ENCODE results near the gene GAS2L1. TPM values are rescaled to one million over a fixed set of nuclear protein-coding genes. Genes with fewer than 3 reads are reported as not detected.

The GAS2L1 gene
- polyA plus RNA-seq, 1 donor (not counting 4 experiments of a cell fraction or from before 2014, with no cell fraction given): 11.3 TPM

DNA sequence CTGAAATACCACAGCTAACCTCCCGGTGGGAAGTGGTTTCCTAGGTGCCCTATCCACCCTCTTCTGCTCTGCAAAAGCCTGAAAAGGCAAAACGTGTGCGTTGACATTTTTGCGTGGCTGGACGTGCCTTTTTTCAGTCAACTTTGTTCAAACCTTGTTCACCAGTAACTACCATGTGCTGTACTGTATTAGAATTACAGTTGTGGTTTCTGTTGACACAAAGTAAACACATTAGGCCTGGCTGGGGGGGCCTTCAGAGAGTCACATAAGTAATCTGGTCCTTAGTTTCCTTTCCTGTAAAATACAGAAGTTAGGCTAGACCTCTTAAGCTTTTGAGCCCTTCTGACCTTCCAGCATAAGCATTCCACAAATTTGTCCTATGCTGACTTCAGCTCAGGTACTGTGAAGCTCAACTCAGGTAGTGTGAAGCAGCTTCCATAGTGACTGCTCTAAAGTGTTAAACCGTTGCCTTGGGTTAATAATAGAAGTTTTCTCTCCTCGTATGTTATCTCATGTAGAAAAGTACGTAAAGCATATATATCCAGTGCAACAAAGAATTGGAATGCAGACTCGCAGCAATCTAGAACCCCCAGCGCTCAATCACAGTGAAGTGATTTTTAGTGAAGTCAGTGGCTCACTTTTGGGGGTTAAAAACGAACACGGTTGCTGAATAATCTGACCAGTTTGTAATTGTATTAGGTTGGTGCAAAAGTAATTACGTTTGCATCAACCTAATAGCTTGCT is 36.5 kb upstream of the GAS2L1 start:
- Histone ChIP-seq H3K9me3 (ENCODE audit: control insufficient read depth, low read depth, low read length) (no peaks in the 10 kb centered on the region), H3K4me3 (ENCODE audit: control insufficient read depth in 2 of 3, extremely low read depth in 1 of 3, insufficient read depth in 2 of 3, low read depth in 1 of 3, low read length in 3 of 3) (peak overlapping the region; percentile 82 to 92 (median 89)), H3K9ac (ENCODE audit: control insufficient read depth, extremely low read depth, insufficient read depth, low read length) (peak overlapping the region; percentile 100), H3K79me2 (ENCODE audit: control insufficient read depth, insufficient read depth, low read length) (peaks cover 85% of the 10 kb centered on the region), H4K20me1 (ENCODE audit: control insufficient read depth, extremely low read depth, insufficient read depth, low read length) (peaks cover 43% of the 10 kb centered on the region), H3K27me3 (ENCODE audit: control insufficient read depth, extremely low read depth, insufficient read depth, low read length) (no peaks in the 10 kb centered on the region), H3K9me1 (ENCODE audit: control insufficient read depth, extremely low read depth, insufficient read depth, low read length) (no peaks in the 10 kb centered on the region), H3K27ac (ENCODE audit: control insufficient read depth, insufficient read depth, low read length) (peak overlapping the region; percentile 100), H2AFZ (ENCODE audit: control insufficient read depth, low read length) (no peak overlapping the region), H3K4me1 (ENCODE audit: control insufficient read depth, extremely low read depth, insufficient read depth, low read length) (peaks cover 23% of the 10 kb centered on the region), H3K4me2 (ENCODE audit: control insufficient read depth, extremely low read depth, insufficient read depth, low read depth, low read length) (peak overlapping the region; percentile 83), H3K36me3 (ENCODE audit: control insufficient read depth in 2 of 2, extremely low read depth in 1 of 2, insufficient read depth in 2 of 2, low read length in 2 of 2) (peaks cover 16 to 35% of the 10 kb centered on the region in 2 experiments)
- no peak for DNase-seq (ENCODE audit: low read depth, low spot score)
- peak; percentile 39 for FAIRE-seq
- dilution Hi-C loops (cut with MboI; ENCODE audit: extremely low pct_ligation_motif_present, low sequenced_read_pairs): no loop called here
- TF ChIP-seq, protein P1, sequence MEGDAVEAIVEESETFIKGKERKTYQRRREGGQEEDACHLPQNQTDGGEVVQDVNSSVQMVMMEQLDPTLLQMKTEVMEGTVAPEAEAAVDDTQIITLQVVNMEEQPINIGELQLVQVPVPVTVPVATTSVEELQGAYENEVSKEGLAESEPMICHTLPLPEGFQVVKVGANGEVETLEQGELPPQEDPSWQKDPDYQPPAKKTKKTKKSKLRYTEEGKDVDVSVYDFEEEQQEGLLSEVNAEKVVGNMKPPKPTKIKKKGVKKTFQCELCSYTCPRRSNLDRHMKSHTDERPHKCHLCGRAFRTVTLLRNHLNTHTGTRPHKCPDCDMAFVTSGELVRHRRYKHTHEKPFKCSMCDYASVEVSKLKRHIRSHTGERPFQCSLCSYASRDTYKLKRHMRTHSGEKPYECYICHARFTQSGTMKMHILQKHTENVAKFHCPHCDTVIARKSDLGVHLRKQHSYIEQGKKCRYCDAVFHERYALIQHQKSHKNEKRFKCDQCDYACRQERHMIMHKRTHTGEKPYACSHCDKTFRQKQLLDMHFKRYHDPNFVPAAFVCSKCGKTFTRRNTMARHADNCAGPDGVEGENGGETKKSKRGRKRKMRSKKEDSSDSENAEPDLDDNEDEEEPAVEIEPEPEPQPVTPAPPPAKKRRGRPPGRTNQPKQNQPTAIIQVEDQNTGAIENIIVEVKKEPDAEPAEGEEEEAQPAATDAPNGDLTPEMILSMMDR (optimal IDR thresholded peaks at IDR 0.05 in 1 of 3, IDR thresholded peaks at IDR 0.05 in 1 of 3, conservative IDR thresholded peaks at IDR 0.05 in 1 of 3; ENCODE audit: extremely low read depth in 1 of 3, insufficient read depth in 2 of 3, low read length in 3 of 3): no peak
- TF ChIP-seq EZH2 (IDR thresholded peaks at IDR 0.05; ENCODE audit: low read length): no peak

DNA sequence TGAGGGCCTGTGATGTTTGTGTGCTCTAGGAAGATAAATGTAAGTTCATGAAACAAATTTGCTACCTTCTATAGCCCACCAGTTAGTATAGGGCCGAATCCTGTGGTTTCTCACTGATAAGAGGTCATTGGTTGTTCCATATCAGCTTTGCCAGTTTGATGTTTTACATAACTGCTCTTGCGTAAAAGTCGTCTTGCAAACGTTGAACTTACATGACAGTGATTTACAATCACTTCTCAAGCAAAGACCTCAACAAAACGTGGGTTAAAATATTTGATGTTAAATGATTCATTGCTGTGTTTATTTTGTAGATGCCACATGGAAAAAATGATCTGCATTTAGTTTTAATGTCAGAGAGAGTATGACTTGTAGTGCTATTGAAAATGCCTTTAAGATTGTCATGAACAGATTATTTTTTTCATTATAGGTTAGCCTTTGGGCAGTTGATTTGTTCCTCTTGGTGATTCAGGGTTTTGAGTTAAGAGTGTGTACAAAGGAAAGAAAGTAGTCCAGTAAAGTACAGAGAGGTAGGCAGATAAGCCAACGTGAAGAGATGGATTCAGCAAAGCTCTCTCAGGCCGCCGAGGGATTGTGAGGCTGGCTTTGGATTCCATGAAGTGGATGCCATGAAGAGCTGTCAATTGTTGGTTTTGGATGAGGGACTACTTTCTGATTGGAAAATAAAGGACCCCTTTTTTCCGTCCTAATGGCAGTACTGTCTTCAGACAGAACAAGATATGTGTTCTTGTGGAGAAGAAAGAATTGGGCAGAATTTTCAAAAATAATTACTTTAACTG is 35.8 kb upstream of the GAS2L1 start:
- no peak for TF ChIP-seq EZH2 (IDR thresholded peaks at IDR 0.05; ENCODE audit: low read length)
- TF ChIP-seq, protein P1 (optimal IDR thresholded peaks at IDR 0.05 in 1 of 3, IDR thresholded peaks at IDR 0.05 in 1 of 3, conservative IDR thresholded peaks at IDR 0.05 in 1 of 3; ENCODE audit: extremely low read depth in 1 of 3, insufficient read depth in 2 of 3, low read length in 3 of 3): no peak
- Histone ChIP-seq H3K9me1 (ENCODE audit: control insufficient read depth, extremely low read depth, insufficient read depth, low read length) (no peaks in the 10 kb centered on the region), H3K4me1 (ENCODE audit: control insufficient read depth, extremely low read depth, insufficient read depth, low read length) (peaks cover 23% of the 10 kb centered on the region), H3K36me3 (ENCODE audit: control insufficient read depth in 2 of 2, extremely low read depth in 1 of 2, insufficient read depth in 2 of 2, low read length in 2 of 2) (peaks cover 17 to 35% of the 10 kb centered on the region in 2 experiments), H3K4me2 (ENCODE audit: control insufficient read depth, extremely low read depth, insufficient read depth, low read depth, low read length) (peak overlapping the region; percentile 83), H3K9ac (ENCODE audit: control insufficient read depth, extremely low read depth, insufficient read depth, low read length) (peak overlapping the region; percentile 100), H3K4me3 (ENCODE audit: control insufficient read depth in 2 of 3, extremely low read depth in 1 of 3, insufficient read depth in 2 of 3, low read depth in 1 of 3, low read length in 3 of 3) (peak overlapping the region; percentile 82 to 92 (median 89)), H3K27ac (ENCODE audit: control insufficient read depth, insufficient read depth, low read length) (no peak overlapping the region), H4K20me1 (ENCODE audit: control insufficient read depth, extremely low read depth, insufficient read depth, low read length) (peaks cover 43% of the 10 kb centered on the region), H3K79me2 (ENCODE audit: control insufficient read depth, insufficient read depth, low read length) (peaks cover 92% of the 10 kb centered on the region), H3K27me3 (ENCODE audit: control insufficient read depth, extremely low read depth, insufficient read depth, low read length) (no peaks in the 10 kb centered on the region), H2AFZ (ENCODE audit: control insufficient read depth, low read length) (no peak overlapping the region), H3K9me3 (ENCODE audit: control insufficient read depth, low read depth, low read length) (no peaks in the 10 kb centered on the region)
- dilution Hi-C loops (cut with MboI; ENCODE audit: extremely low pct_ligation_motif_present, low sequenced_read_pairs): no loop called here
- no peak for FAIRE-seq
- DNase-seq (ENCODE audit: low read depth, low spot score): no peak
